Colon (tissue), 2 donors: Measurements from ENCODE around the gene TOR2A.
"Not testable (repeated sequence)": the region's sequence is repeated elsewhere in the genome, so short reads cannot be mapped to it uniquely, and the experiment has no call there.

Source experiments
- FAIRE-seq: peaks from 2 replicates; lab custom pipeline; 2012; peaks lifted over from hg19 to GRCh38; lab: Jason Lieb, UNC
- donor health status: control.
- donor health status: control.

Gene TOR2A

GRCh38 chr9:127768698-127769097 is 33.6 kb upstream of the TOR2A start:
- FAIRE-seq, result no peak

- no peak for FAIRE-seq
Measured at GRCh38 chr9:127767909-127768331, 32.8 kb upstream of the TOR2A start.

- no peak for FAIRE-seq
Measured at GRCh38 chr9:127767410-127767809, 32.3 kb upstream of the TOR2A start.

- FAIRE-seq, result no peak
Measured at GRCh38 chr9:127765418-127765817, 30.3 kb upstream of the TOR2A start.

- FAIRE-seq, result no peak
Measured at GRCh38 chr9:127763918-127764384, 28.9 kb upstream of the TOR2A start.

- FAIRE-seq, result no peak
Measured at GRCh38 chr9:127762111-127762676, 27.1 kb upstream of the TOR2A start.

- no peak for FAIRE-seq
Measured at GRCh38 chr9:127761491-127761956, 26.4 kb upstream of the TOR2A start.

GRCh38 chr9:127761061-127761460 is 26.0 kb upstream of the TOR2A start:
- FAIRE-seq, result no peak

GRCh38 chr9:127758843-127759242 is 23.7 kb upstream of the TOR2A start:
- no peak for FAIRE-seq

- FAIRE-seq, result not testable (repeated sequence)
Measured at GRCh38 chr9:127756776-127757175, 21.7 kb upstream of the TOR2A start.

GRCh38 chr9:127756233-127756632 is 21.1 kb upstream of the TOR2A start:
- no peak for FAIRE-seq

GRCh38 chr9:127755061-127756060 is 20.3 kb upstream of the TOR2A start:
- no peak for FAIRE-seq

GRCh38 chr9:127754099-127755060 is 19.3 kb upstream of the TOR2A start:
- FAIRE-seq, result no peak

- no peak for FAIRE-seq
Measured at GRCh38 chr9:127753622-127754021, 18.5 kb upstream of the TOR2A start.

- no peak for FAIRE-seq
Measured at GRCh38 chr9:127753148-127753547, 18.1 kb upstream of the TOR2A start.

- FAIRE-seq, result no peak
Measured at GRCh38 chr9:127751269-127752054, 16.4 kb upstream of the TOR2A start.

- no peak for FAIRE-seq
Measured at GRCh38 chr9:127749090-127749787, 14.1 kb upstream of the TOR2A start.

- FAIRE-seq, result no peak
Measured at GRCh38 chr9:127746959-127747569, 12.0 kb upstream of the TOR2A start.

- FAIRE-seq, result no peak
Measured at GRCh38 chr9:127744398-127745110, 9.5 kb upstream of the TOR2A start.
